K562 (cell line): ENCODE results near the gene SPRING1. TPM values are rescaled to one million over a fixed set of nuclear protein-coding genes. Genes with fewer than 3 reads are reported as not detected.

Experiments
- CSDE1 ChIP-seq, 2 experiments: fragments of 450-650 bp; IDR thresholded peaks; 2 replicates each; pipeline ENCODE4 v1.6.1; 2016; ENCODE audit warnings: mild to moderate bottlenecking in 1 of 2
- DNMT1 ChIP-seq: fragments of 450-650 bp; IDR thresholded peaks from 2 replicates; pipeline ENCODE4 v1.6.1; 2016; ENCODE audit warnings: antibody characterized with exemption, mild to moderate bottlenecking
- E2F5 ChIP-seq: sonication (generic); formaldehyde crosslinking; IDR thresholded peaks from 2 replicates; pipeline ENCODE4 v1.8.0; 2022; ENCODE audit warnings: mild to moderate bottlenecking, missing genetic modification reagents
- HMG20B ChIP-seq: fragments of 250-450 bp; sonication (Bioruptor Pico); IDR thresholded peaks from 2 replicates; pipeline ENCODE4 v1.5.0; 2021; ENCODE audit warnings: mild to moderate bottlenecking
- MAFG ChIP-seq: fragments of 450-650 bp; conservative IDR thresholded peaks from 2 replicates; pipeline ENCODE4 v1.6.1; 2016; ENCODE audit warnings: missing genetic modification characterization, missing compliant biosample characterization
- POLR2AphosphoS2 ChIP-seq: IDR thresholded peaks from 2 replicates; pipeline ENCODE4 v1.6.1; 2012; ENCODE audit warnings: low read length, improper control_type of control experiment
- POLR2G ChIP-seq: fragments of 200-400 bp; formaldehyde crosslinking; IDR thresholded peaks from 2 replicates; pipeline ENCODE4 v1.6.1; 2017; ENCODE audit warnings: low read depth, mild to moderate bottlenecking, antibody characterized with exemption, low read length, moderate library complexity
- RBM22 ChIP-seq: fragments of 200-400 bp; formaldehyde crosslinking; IDR thresholded peaks from 2 replicates; pipeline ENCODE4 v1.6.1; 2018; ENCODE audit warnings: low read length, low read depth; ENCODE audit not compliant: poor library complexity, severe bottlenecking
- SRSF1 ChIP-seq: fragments of 200-400 bp; formaldehyde crosslinking; IDR thresholded peaks from 2 replicates; pipeline ENCODE4 v1.6.1; 2017; ENCODE audit warnings: mild to moderate bottlenecking, low read depth, low read length, moderate library complexity
- TAF9B ChIP-seq: fragments of 450-650 bp; IDR thresholded peaks from 2 replicates; pipeline ENCODE4 v1.6.1; 2018; ENCODE audit warnings: mild to moderate bottlenecking; ENCODE audit not compliant: partially characterized antibody
- TBP ChIP-seq: optimal IDR thresholded peaks from 2 replicates; pipeline ENCODE3; 2011; ENCODE audit warnings: low read depth, low read length, improper control_type of control experiment
- TFAM ChIP-seq: fragments of 250-450 bp; sonication (Bioruptor Pico); conservative IDR thresholded peaks from 2 replicates; pipeline ENCODE4 v1.5.0; 2021; ENCODE audit warnings: mild to moderate bottlenecking, moderate library complexity
- XRCC3 ChIP-seq: fragments of 450-650 bp; IDR thresholded peaks from 2 replicates; pipeline ENCODE4 v1.6.1; 2017; ENCODE audit warnings: mild to moderate bottlenecking, moderate library complexity
- ZC3H8 ChIP-seq: fragments of 450-650 bp; IDR thresholded peaks from 2 replicates; pipeline ENCODE4 v1.6.1; 2017
- ZNF3 ChIP-seq: fragments of 250-450 bp; sonication (Bioruptor Pico); IDR thresholded peaks from 2 replicates; pipeline ENCODE4 v1.5.0; 2021; ENCODE audit warnings: mild to moderate bottlenecking, moderate library complexity
- ZNF609 ChIP-seq: sonication (generic); formaldehyde crosslinking; IDR thresholded peaks from 2 replicates; pipeline ENCODE4 v1.8.1; 2023; ENCODE audit warnings: missing genetic modification reagents, mild to moderate bottlenecking, borderline replicate concordance
- ZNF655 ChIP-seq: fragments of 250-450 bp; sonication (Bioruptor Pico); IDR thresholded peaks from 2 replicates; pipeline ENCODE4 v1.5.0; 2021
- polyA plus RNA-seq, 8 experiments: library from polyadenylated mRNA; depleted of rRNA in 4 of 8; stranded (reverse) in 5 of 8; unstranded in 3 of 8; fragments of >200 nt; fragmentation: Nextera tagmentation in 2 of 8; fragmentation: Illumina TruSeq in 1 of 8; extraction: Ambion mirVana in 2 of 8; extraction: Trizol in 1 of 8; gene quantifications; 2 replicates each; pipeline versions ENCODE4 v1.2.1 to v1.2.3, GENCODE V29; 2011 to 2014; ENCODE audit warnings: inconsistent platforms in 1 of 8, missing spikeins in 1 of 8
- total RNA-seq, 7 experiments: library from RNA; depleted of rRNA in 6 of 7; stranded (reverse); fragments of >200 nt in 6 of 7; fragmentation: Illumina TruSeq in 2 of 7; extraction: Trizol in 2 of 7; gene quantifications; 2 replicates each; pipeline versions ENCODE4 v1.2.1 to v1.2.3, GENCODE V29; 2011 to 2021; ENCODE audit warnings: low replicate concordance in 1 of 7
- TF ChIP-seq, protein P1 (sequence below): conservative IDR thresholded peaks from 2 replicates; pipeline ENCODE4 v1.6.1; 2011; ENCODE audit warnings: low read depth, mild to moderate bottlenecking, low read length; ENCODE audit not compliant: control insufficient read depth
- TF ChIP-seq, protein P2 (sequence below): sonication (generic); formaldehyde crosslinking; IDR thresholded peaks from 2 replicates; pipeline ENCODE4 v1.8.1; 2022; ENCODE audit warnings: missing genetic modification reagents

The SPRING1 gene
- total and polyA plus RNA-seq, 9 of the 15 experiments (the other 6 are each of a cell fraction or from before 2014, with no cell fraction given) = 1.1 to 20.0 (median 8.0) TPM

- TF ChIP-seq E2F5 (CRISPR knock-in tag) (no peak), ZC3H8 (no peak), TBP (no peak), POLR2G (no peak), TAF9B (no peak), CSDE1 (IDR thresholded peaks at IDR 0.05) (no peak), SRSF1 (no peak), POLR2AphosphoS2 (no peak), HMG20B (CRISPR knock-in tag) (no peak), ZNF3 (CRISPR knock-in tag) (no peak), TFAM (CRISPR knock-in tag) (no peak), ZNF609 (no peak), RBM22 (no peak), XRCC3 (no peak), MAFG (tag) (no peak), ZNF655 (no peak), DNMT1 (no peak)
- TF ChIP-seq, protein P1, sequence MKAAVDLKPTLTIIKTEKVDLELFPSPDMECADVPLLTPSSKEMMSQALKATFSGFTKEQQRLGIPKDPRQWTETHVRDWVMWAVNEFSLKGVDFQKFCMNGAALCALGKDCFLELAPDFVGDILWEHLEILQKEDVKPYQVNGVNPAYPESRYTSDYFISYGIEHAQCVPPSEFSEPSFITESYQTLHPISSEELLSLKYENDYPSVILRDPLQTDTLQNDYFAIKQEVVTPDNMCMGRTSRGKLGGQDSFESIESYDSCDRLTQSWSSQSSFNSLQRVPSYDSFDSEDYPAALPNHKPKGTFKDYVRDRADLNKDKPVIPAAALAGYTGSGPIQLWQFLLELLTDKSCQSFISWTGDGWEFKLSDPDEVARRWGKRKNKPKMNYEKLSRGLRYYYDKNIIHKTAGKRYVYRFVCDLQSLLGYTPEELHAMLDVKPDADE = no peak
- TF ChIP-seq, protein P2, sequence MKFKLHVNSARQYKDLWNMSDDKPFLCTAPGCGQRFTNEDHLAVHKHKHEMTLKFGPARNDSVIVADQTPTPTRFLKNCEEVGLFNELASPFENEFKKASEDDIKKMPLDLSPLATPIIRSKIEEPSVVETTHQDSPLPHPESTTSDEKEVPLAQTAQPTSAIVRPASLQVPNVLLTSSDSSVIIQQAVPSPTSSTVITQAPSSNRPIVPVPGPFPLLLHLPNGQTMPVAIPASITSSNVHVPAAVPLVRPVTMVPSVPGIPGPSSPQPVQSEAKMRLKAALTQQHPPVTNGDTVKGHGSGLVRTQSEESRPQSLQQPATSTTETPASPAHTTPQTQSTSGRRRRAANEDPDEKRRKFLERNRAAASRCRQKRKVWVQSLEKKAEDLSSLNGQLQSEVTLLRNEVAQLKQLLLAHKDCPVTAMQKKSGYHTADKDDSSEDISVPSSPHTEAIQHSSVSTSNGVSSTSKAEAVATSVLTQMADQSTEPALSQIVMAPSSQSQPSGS (CRISPR knock-in tag) = no peak
Measured at GRCh38 chr12:116736962-116737773, 701 bp downstream of the SPRING1 start (continued).
